Measurements from ENCODE around the gene GRHL3. TPM values are rescaled to one million over a fixed set of nuclear protein-coding genes. Genes with fewer than 3 reads are reported as not detected.

Gene GRHL3
- total and polyA plus RNA-seq, 8 donors, result 0.11 to 0.86 (median 0.35) TPM

GRCh38 chr1:24388331-24388885 lies 69.3 kb downstream of the GRHL3 start:
- H3K27me3 ChIP-seq, result no peaks in the 10 kb centered on the region
- H3K4me1 ChIP-seq, result peaks cover 0 to 4% (median 0%) of the 10 kb centered on the region in 3 donors
- WGBS, 2 donors, result 87 to 88% methylated on average over 8 of the region's 8 CpGs
- FAIRE-seq (no peak), ATAC-seq (no peak), DNase-seq (no peak)
- no peak for TF ChIP-seq CTCF (IDR thresholded peaks at IDR 0.05)
- no peaks in the 10 kb centered on the region for H3K9me3 ChIP-seq
- no peak overlapping the region for H3K27ac ChIP-seq
- no peak overlapping the region for H3K4me3 ChIP-seq
- H3K36me3 ChIP-seq, result no peaks in the 10 kb centered on the region
- intact Hi-C loops (cut with DNase I), result loop anchor here in 2 of 3 donors (10.0 kb wide), 2 partner anchors 174 to 324 kb away; no protein-coding TSS in a partner anchor

GRCh38 chr1:24389231-24389678 lies 70.1 kb downstream of the GRHL3 start:
- ATAC-seq, result no peak
- DNase-seq, result no peak
- Histone ChIP-seq H3K9me3 (no peaks in the 10 kb centered on the region), H3K4me3 (no peak overlapping the region), H3K27me3 (no peaks in the 10 kb centered on the region), H3K27ac (no peak overlapping the region), H3K36me3 (no peaks in the 10 kb centered on the region), H3K4me1 (peaks cover 0 to 4% (median 0%) of the 10 kb centered on the region in 3 donors)
- no peak for FAIRE-seq
- no peak for TF ChIP-seq CTCF (IDR thresholded peaks at IDR 0.05)
- 82 to 86% methylated on average over 4 of the region's 4 CpGs for WGBS, 2 donors
- intact Hi-C loops (cut with DNase I), result loop anchor here in 2 of 3 donors (10.0 kb wide), 2 partner anchors 174 to 324 kb away; no protein-coding TSS in a partner anchor

- FAIRE-seq (peak; percentile 75), ATAC-seq (peak; percentile 95 to 97 (median 96)), DNase-seq (peak; percentile 59 to 82 (median 67))
- H3K27me3 ChIP-seq, result no peaks in the 10 kb centered on the region
- H3K9me3 ChIP-seq, result no peaks in the 10 kb centered on the region
- intact Hi-C loops (cut with DNase I), result loop anchor here in 2 of 3 donors (2.0 to 5.0 kb wide), 2 partner anchors 189 to 192 kb away; no protein-coding TSS in a partner anchor
- H3K27ac ChIP-seq, result peak overlapping the region in 3 of 4 donors; percentile 6 to 51 (median 17)
- H3K4me3 ChIP-seq, result peak overlapping the region in 1 of 4 donors; percentile 10
- no peaks in the 10 kb centered on the region for H3K36me3 ChIP-seq
- TF ChIP-seq CTCF (IDR thresholded peaks at IDR 0.05), result peak; percentile 56 to 92 (median 80)
- WGBS, 2 donors, result 18% methylated on average over 12 of the region's 12 CpGs
- H3K4me1 ChIP-seq, result peaks cover 0 to 4% (median 0%) of the 10 kb centered on the region in 3 donors
Measured at GRCh38 chr1:24390924-24391782, 72.0 kb downstream of the GRHL3 start.

GRCh38 chr1:24391882-24392603 lies 72.9 kb downstream of the GRHL3 start:
- 60 to 62% methylated on average over 11 of the region's 11 CpGs for WGBS, 2 donors
- DNase-seq (peak in 5 of 6 donors; percentile 20 to 73 (median 55)), FAIRE-seq (no peak), ATAC-seq (peak; percentile 82 to 94 (median 88))
- Histone ChIP-seq H3K4me1 (peaks cover 0 to 4% (median 0%) of the 10 kb centered on the region in 3 donors), H3K27ac (peak overlapping the region in 3 of 4 donors; percentile 6 to 51 (median 17)), H3K36me3 (no peaks in the 10 kb centered on the region), H3K9me3 (no peaks in the 10 kb centered on the region), H3K4me3 (peak overlapping the region in 1 of 4 donors; percentile 10), H3K27me3 (no peaks in the 10 kb centered on the region)
- TF ChIP-seq CTCF (IDR thresholded peaks at IDR 0.05), result peak; percentile 44 to 74 (median 53)
- intact Hi-C loops (cut with DNase I), result loop anchor here in 2 of 3 donors (2.0 to 5.0 kb wide), 2 partner anchors 190 to 193 kb away; no protein-coding TSS in a partner anchor
